SK-N-SH (cell line): Measurements from ENCODE around the gene RILP. TPM values are rescaled to one million over a fixed set of nuclear protein-coding genes. Genes with fewer than 3 reads are reported as not detected.

Source experiments
- CTCF ChIA-PET: fragments of 300-600, 350-600 bp; formaldehyde crosslinking; extraction: SDS; loops from one replicate; lab custom pipeline; 2021; lab: Yijun Ruan, JAX
- POLR2A ChIA-PET: fragments of 350-600 bp; sonication (Branson Sonifier 250); formaldehyde crosslinking; extraction: SDS; loops from one replicate; lab custom pipeline; 2020; ENCODE audit warnings: antibody characterized with exemption, inconsistent platforms; lab: Yijun Ruan, JAX
- DNase-seq: peaks from one replicate; pipeline ENCODE4 v3.0.0; 2012
- H2AFZ ChIP-seq: fragments of 200-600 bp; sonication (generic); 2 replicates; pipeline ENCODE4 v1.8.1; 2016; ENCODE audit warnings: antibody characterized with exemption, mild to moderate bottlenecking, low read depth
- H3F3A ChIP-seq: fragments of 200-600 bp; sonication (generic); replicated peaks from 2 replicates; pipeline ENCODE3; 2016; ENCODE audit warnings: antibody characterized with exemption, mild to moderate bottlenecking; ENCODE audit not compliant: insufficient read depth
- H3K27ac ChIP-seq, 2 experiments: fragments of 200-500 bp in 1 of 2; fragments of 200-600 bp in 1 of 2; sonication (Bioruptor generic) in 1 of 2; sonication (generic), shearing (Covaris generic) in 1 of 2; 2 replicates each; pipeline versions ENCODE4 v1.5.1 to v1.6.1; 2014 to 2016; ENCODE audit warnings: low read depth in 2 of 2, inconsistent platforms in 1 of 2, low read length in 1 of 2, mild to moderate bottlenecking in 1 of 2, mixed read lengths in 1 of 2
- H3K27me3 ChIP-seq: fragments of 200-600 bp; sonication (generic), shearing (Covaris generic); 2 replicates; pipeline ENCODE4 v1.6.1; 2016; ENCODE audit warnings: mixed run types; ENCODE audit not compliant: insufficient read depth
- H3K36me3 ChIP-seq, 2 experiments: fragments of 200-500 bp in 1 of 2; fragments of 200-600 bp in 1 of 2; sonication (Bioruptor generic) in 1 of 2; sonication (generic) in 1 of 2; replicated peaks in 1 of 2; 2 replicates each; pipeline versions ENCODE3 to v1.5.1; 2014 to 2016; ENCODE audit warnings: low read length in 1 of 2, mild to moderate bottlenecking in 1 of 2; ENCODE audit not compliant: insufficient read depth in 2 of 2, control insufficient read depth in 1 of 2
- H3K4me1 ChIP-seq, 2 experiments: fragments of 200-500 bp in 1 of 2; fragments of 200-600 bp in 1 of 2; sonication (Bioruptor generic) in 1 of 2; sonication (generic), shearing (Covaris generic) in 1 of 2; 2 replicates each; pipeline versions ENCODE4 v1.5.1 to v1.6.1; 2014 to 2016; ENCODE audit warnings: low read depth in 1 of 2, low read length in 1 of 2, mixed run types in 1 of 2; ENCODE audit not compliant: insufficient read depth in 2 of 2, control insufficient read depth in 1 of 2
- H3K4me2 ChIP-seq: fragments of 200-600 bp; sonication (generic), shearing (Covaris generic); 2 replicates; pipeline ENCODE4 v1.6.1; 2017; ENCODE audit warnings: mixed run types
- H3K4me3 ChIP-seq, 2 experiments: fragments of 200-500 bp in 1 of 2; fragments of 200-600 bp in 1 of 2; sonication (Bioruptor generic) in 1 of 2; sonication (generic), shearing (Covaris generic) in 1 of 2; 2 replicates each; pipeline versions ENCODE4 v1.5.1 to v1.8.1; 2014 to 2016; ENCODE audit warnings: low read depth in 2 of 2, inconsistent platforms in 1 of 2, low read length in 1 of 2, mild to moderate bottlenecking in 1 of 2, mixed read lengths in 1 of 2, moderate library complexity in 1 of 2
- H3K79me2 ChIP-seq: fragments of 200-600 bp; sonication (generic); 2 replicates; pipeline ENCODE4 v1.8.1; 2017; ENCODE audit warnings: mild to moderate bottlenecking; ENCODE audit not compliant: insufficient read depth
- H3K9ac ChIP-seq: fragments of 200-600 bp; sonication (generic); 2 replicates; pipeline ENCODE4 v1.6.1; 2017; ENCODE audit warnings: mixed run types
- H3K9me2 ChIP-seq: fragments of 200-600 bp; sonication (generic); 2 replicates; pipeline ENCODE4 v1.6.1; 2017; ENCODE audit warnings: mixed run types
- H3K9me3 ChIP-seq: fragments of 200-600 bp; sonication (generic); 2 replicates; pipeline ENCODE4 v1.6.1; 2017; ENCODE audit warnings: mixed run types, mild to moderate bottlenecking, moderate library complexity
- H4K20me1 ChIP-seq: fragments of 200-600 bp; sonication (generic); 2 replicates; pipeline ENCODE4 v1.6.1; 2017; ENCODE audit warnings: mild to moderate bottlenecking, mixed run types; ENCODE audit not compliant: insufficient read depth
- CHD2 ChIP-seq: fragments of 150-350 bp; IDR thresholded peaks from 2 replicates; pipeline ENCODE4 v1.6.1; 2018; ENCODE audit warnings: low read length; ENCODE audit not compliant: partially characterized antibody
- ELF1 ChIP-seq: IDR thresholded peaks from 2 replicates; pipeline ENCODE4 v1.4.0; 2012
- EZH2phosphoT487 ChIP-seq: fragments of 200-600 bp; sonication (generic); IDR thresholded peaks from 2 replicates; pipeline ENCODE4 v1.6.1; 2017; ENCODE audit warnings: low read depth, mixed run types, mild to moderate bottlenecking, antibody characterized with exemption, moderate library complexity, borderline replicate concordance
- FOSL2 ChIP-seq: IDR thresholded peaks from 2 replicates; pipeline ENCODE4 v1.4.0; 2012; ENCODE audit warnings: low read depth, mild to moderate bottlenecking, moderate library complexity, borderline replicate concordance
- FOXM1 ChIP-seq: IDR thresholded peaks from 2 replicates; pipeline ENCODE4 v1.4.0; 2012; ENCODE audit warnings: low read depth, mild to moderate bottlenecking
- GATA2 ChIP-seq: sonication (generic); formaldehyde crosslinking; IDR thresholded peaks from 2 replicates; pipeline ENCODE4 v1.5.0; 2020; ENCODE audit warnings: mild to moderate bottlenecking, missing genetic modification reagents
- MXI1 ChIP-seq: IDR thresholded peaks from 2 replicates; pipeline ENCODE4 v1.6.1; 2012; ENCODE audit warnings: mild to moderate bottlenecking, low read depth, low read length, improper control_type of control experiment
- RFX5 ChIP-seq: IDR thresholded peaks from 2 replicates; pipeline ENCODE4 v1.6.1; 2012; ENCODE audit warnings: mild to moderate bottlenecking, improper control_type of control experiment, low read length
- RXRA ChIP-seq: IDR thresholded peaks from 2 replicates; pipeline ENCODE4 v1.4.0; 2012; ENCODE audit warnings: low read depth, mild to moderate bottlenecking, borderline replicate concordance
- SIN3A ChIP-seq: IDR thresholded peaks from 2 replicates; pipeline ENCODE4 v1.6.1; 2012; ENCODE audit warnings: low read depth, mild to moderate bottlenecking, low read length, moderate library complexity, borderline replicate concordance
- TAF1 ChIP-seq: IDR thresholded peaks from 2 replicates; pipeline ENCODE4 v1.6.1; 2012; ENCODE audit warnings: low read depth, mild to moderate bottlenecking, low read length, moderate library complexity, borderline replicate concordance
- TCF12 ChIP-seq: IDR thresholded peaks from 2 replicates; pipeline ENCODE4 v1.4.0; 2012
- YY1 ChIP-seq: IDR thresholded peaks from 2 replicates; pipeline ENCODE4 v1.4.0; 2012; ENCODE audit warnings: low read depth, mild to moderate bottlenecking
- WGBS: methylation state at CpG from one replicate; pipeline ENCODE4 v1.1.6; 2017; ENCODE audit warnings: low lambda C conversion rate; 5-methylcytosine and 5-hydroxymethylcytosine counted together
- polyA plus RNA-seq, 3 experiments: library from polyadenylated mRNA; depleted of rRNA; stranded (reverse); fragments of >200 nt; gene quantifications; 2 replicates each; pipeline ENCODE4 v1.2.3, GENCODE V29; 2012
- TF ChIP-seq, protein P1 (sequence below): fragments of 150-350 bp; IDR thresholded peaks from 2 replicates; pipeline ENCODE4 v1.6.1; 2016; ENCODE audit warnings: mild to moderate bottlenecking, low read depth, low read length
- TF ChIP-seq, protein P2 (sequence below): IDR thresholded peaks from 2 replicates; pipeline ENCODE4 v1.4.0; 2012; ENCODE audit warnings: low read depth
- TF ChIP-seq, protein P3 (sequence below): IDR thresholded peaks from 2 replicates; pipeline ENCODE4 v1.4.0; 2012; ENCODE audit warnings: low read depth, borderline replicate concordance
- TF ChIP-seq, protein P4 (sequence below): fragments of 200-600 bp; sonication (generic); IDR thresholded peaks from 2 replicates; pipeline ENCODE4 v1.6.1; 2017; ENCODE audit warnings: antibody characterized with exemption, mild to moderate bottlenecking, moderate library complexity
- TF ChIP-seq, protein P5 (sequence below): IDR thresholded peaks from 2 replicates; pipeline ENCODE4 v1.4.0; 2012; ENCODE audit warnings: low read depth, borderline replicate concordance

Gene RILP
- polyA plus RNA-seq, 1 of the 3 experiments (the other 2 are of a cell fraction), result 3.8 TPM

DNA sequence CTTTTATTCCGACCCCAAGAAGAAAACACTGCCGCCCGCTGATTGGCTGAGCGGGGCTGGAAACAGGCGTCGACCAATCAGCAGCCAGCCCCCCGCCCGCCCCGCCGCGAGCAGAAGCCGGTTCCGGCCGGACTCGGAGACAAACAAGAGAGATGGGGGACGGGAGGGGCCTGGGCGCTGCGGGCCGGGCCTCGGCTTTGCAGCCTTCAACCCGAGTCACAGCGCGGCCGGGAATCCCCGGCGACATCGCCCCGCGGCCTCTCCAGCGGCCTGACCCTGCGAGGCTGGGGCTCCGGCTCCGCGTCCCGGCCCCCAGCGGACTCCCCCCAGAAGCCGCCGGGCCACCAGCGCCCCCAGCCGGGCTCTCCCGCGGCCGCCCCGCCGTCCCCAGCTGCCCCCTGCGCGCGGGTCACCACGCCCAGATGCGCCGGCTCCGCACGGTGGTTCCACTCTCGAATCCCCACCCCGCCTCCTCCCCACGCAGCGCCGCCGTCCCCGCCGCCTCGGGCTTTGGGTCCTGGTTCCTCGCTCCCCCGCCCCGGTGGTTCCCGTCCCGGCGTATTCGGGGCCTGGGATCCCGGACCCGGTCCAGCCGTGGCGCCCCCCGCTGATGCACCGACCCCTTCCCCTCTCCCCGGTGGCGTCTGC is 20.7 kb downstream of the RILP start (continued):
- TF ChIP-seq RFX5 (peak; percentile 95), TAF1 (peak; percentile 63; the same call in 1 of the 2 replicates)
- TF ChIP-seq, protein P1, sequence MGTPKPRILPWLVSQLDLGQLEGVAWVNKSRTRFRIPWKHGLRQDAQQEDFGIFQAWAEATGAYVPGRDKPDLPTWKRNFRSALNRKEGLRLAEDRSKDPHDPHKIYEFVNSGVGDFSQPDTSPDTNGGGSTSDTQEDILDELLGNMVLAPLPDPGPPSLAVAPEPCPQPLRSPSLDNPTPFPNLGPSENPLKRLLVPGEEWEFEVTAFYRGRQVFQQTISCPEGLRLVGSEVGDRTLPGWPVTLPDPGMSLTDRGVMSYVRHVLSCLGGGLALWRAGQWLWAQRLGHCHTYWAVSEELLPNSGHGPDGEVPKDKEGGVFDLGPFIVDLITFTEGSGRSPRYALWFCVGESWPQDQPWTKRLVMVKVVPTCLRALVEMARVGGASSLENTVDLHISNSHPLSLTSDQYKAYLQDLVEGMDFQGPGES, result peak; percentile 33

DNA sequence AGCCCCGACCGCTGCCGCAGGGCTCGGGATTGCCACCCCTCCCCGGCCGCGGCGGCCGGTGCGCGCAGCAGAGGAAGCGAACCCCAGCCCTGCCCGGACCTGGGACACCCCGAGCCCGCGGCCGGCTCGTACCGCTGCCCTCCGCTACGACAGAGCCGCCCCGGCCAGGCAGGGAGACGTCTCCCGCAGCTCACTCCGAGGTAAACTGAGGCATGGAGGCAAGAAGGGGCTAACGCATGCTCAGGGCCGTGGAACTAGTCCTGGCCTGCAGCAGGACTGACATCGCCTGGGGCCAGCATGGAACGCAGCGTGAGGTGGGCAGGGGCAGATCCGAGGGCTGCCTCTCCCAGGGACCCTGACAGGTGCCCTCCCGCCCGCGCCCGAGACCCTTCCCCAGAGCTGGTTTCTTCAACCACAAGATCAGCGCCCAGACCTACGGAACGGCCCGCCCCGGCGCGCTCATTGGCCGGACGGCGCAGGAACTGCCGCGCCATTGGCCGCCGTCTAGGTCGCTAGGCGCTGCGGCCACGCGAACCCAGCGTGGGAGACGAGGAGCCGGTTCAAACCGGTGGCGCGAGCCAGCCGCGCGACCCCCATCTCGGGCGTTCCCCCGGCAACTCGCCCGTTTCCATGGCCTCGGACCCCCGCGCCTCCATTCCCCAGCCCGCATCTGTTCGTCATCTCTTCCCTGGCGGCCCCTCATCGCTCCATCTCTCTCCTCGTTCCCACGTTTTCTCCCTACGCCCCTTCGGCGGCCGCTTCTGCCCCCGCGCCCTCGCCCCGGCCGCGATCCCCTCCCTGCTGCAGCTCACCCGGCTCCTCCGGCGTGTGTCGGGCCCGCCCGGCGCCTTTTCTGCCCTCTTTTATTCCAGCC is 21.4 kb downstream of the RILP start, which contains the start of gene SLC43A2:
Gene SLC43A2, minus strand, starts transcription at position 853 of the 874 bp plus-strand sequence. CDS start 960 bp downstream, outside the sequence.
- Histone ChIP-seq H3K4me1 (peaks cover 3 to 13% of the 10 kb centered on the region in 2 experiments; a peak in 2 of 4 replicates), H2AFZ (peak within 1 kb of the TSS; percentile 88), H4K20me1 (no peaks in the 10 kb centered on the region), H3K79me2 (no peaks in the 10 kb centered on the region), H3F3A (no peaks in the 10 kb centered on the region), H3K9ac (peak within 1 kb of the TSS; percentile 93), H3K27me3 (no peaks in the 10 kb centered on the region), H3K4me2 (peak within 1 kb of the TSS; percentile 99), H3K9me3 (no peaks in the 10 kb centered on the region), H3K9me2 (no peaks in the 10 kb centered on the region), H3K36me3 (no peaks in the 10 kb centered on the region), H3K27ac (peak within 1 kb of the TSS; percentile 80 to 95), H3K4me3 (peak within 1 kb of the TSS; percentile 84 to 96)
- DNase-seq, result peak; percentile 97
- ChIA-PET POLR2A (interaction anchor here (0.8 to 2.2 kb wide), 4 partner anchors 9 to 140 kb away, joined by 3 to 12 read pairs (median 4); partner anchors contain the start of gene RILP), CTCF (interaction anchor here (0.9 to 4.0 kb wide), 10 partner anchors 12 to 360 kb away, joined by 3 to 42 read pairs (median 4); partner anchors contain the start of gene RILP)
- WGBS, result 2% methylated on average over 39 of the region's 95 CpGs
- TF ChIP-seq, protein P2, sequence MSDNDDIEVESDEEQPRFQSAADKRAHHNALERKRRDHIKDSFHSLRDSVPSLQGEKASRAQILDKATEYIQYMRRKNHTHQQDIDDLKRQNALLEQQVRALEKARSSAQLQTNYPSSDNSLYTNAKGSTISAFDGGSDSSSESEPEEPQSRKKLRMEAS, result peak; percentile 53
- no peak for TF ChIP-seq EZH2phosphoT487
- TF ChIP-seq MXI1, result peak; percentile 77
- peak; percentile 78 for TF ChIP-seq RFX5
- TF ChIP-seq, protein P3, sequence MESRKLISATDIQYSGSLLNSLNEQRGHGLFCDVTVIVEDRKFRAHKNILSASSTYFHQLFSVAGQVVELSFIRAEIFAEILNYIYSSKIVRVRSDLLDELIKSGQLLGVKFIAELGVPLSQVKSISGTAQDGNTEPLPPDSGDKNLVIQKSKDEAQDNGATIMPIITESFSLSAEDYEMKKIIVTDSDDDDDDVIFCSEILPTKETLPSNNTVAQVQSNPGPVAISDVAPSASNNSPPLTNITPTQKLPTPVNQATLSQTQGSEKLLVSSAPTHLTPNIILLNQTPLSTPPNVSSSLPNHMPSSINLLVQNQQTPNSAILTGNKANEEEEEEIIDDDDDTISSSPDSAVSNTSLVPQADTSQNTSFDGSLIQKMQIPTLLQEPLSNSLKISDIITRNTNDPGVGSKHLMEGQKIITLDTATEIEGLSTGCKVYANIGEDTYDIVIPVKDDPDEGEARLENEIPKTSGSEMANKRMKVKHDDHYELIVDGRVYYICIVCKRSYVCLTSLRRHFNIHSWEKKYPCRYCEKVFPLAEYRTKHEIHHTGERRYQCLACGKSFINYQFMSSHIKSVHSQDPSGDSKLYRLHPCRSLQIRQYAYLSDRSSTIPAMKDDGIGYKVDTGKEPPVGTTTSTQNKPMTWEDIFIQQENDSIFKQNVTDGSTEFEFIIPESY, result no peak
- TF ChIP-seq ELF1, result no peak
- no peak for TF ChIP-seq CHD2
- no peak for TF ChIP-seq FOXM1
- TF ChIP-seq YY1, result no peak
- TF ChIP-seq TAF1, result no peak
- TF ChIP-seq, protein P4, sequence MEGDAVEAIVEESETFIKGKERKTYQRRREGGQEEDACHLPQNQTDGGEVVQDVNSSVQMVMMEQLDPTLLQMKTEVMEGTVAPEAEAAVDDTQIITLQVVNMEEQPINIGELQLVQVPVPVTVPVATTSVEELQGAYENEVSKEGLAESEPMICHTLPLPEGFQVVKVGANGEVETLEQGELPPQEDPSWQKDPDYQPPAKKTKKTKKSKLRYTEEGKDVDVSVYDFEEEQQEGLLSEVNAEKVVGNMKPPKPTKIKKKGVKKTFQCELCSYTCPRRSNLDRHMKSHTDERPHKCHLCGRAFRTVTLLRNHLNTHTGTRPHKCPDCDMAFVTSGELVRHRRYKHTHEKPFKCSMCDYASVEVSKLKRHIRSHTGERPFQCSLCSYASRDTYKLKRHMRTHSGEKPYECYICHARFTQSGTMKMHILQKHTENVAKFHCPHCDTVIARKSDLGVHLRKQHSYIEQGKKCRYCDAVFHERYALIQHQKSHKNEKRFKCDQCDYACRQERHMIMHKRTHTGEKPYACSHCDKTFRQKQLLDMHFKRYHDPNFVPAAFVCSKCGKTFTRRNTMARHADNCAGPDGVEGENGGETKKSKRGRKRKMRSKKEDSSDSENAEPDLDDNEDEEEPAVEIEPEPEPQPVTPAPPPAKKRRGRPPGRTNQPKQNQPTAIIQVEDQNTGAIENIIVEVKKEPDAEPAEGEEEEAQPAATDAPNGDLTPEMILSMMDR, result no peak
- TF ChIP-seq, protein P1, result peak; percentile 37; the same call in 1 of the 2 replicates
- TF ChIP-seq FOSL2, result no peak
- TF ChIP-seq, protein P5, sequence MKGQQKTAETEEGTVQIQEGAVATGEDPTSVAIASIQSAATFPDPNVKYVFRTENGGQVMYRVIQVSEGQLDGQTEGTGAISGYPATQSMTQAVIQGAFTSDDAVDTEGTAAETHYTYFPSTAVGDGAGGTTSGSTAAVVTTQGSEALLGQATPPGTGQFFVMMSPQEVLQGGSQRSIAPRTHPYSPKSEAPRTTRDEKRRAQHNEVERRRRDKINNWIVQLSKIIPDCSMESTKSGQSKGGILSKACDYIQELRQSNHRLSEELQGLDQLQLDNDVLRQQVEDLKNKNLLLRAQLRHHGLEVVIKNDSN, result no peak
- TF ChIP-seq TCF12, result no peak
- TF ChIP-seq SIN3A, result no peak
- TF ChIP-seq GATA2 (CRISPR knock-in tag), result no peak
- TF ChIP-seq RXRA, result no peak
